Activated CD8-positive, alpha-beta memory T cell treated with anti-CD3 and anti-CD28 coated beads for 36 hours (primary cell): ENCODE data around the gene ANKAR. TPM values are rescaled to one million over a fixed set of nuclear protein-coding genes. Genes with fewer than 3 reads are reported as not detected.

ENCODE experiments used
- CTCF ChIA-PET: fragments of 350-600 bp; sonication (Branson Sonifier 250); formaldehyde crosslinking; loops from one replicate; lab custom pipeline; 2021; ENCODE audit warnings: antibody characterized with exemption; lab: Charles Lee
- POLR2A ChIA-PET: fragments of 350-600 bp; sonication (Branson Sonifier 250); formaldehyde crosslinking; loops from one replicate; lab custom pipeline; 2021; ENCODE audit warnings: antibody characterized with exemption; lab: Charles Lee
- total RNA-seq, 2 experiments: library from RNA; stranded (reverse); gene quantifications; one replicate each; pipeline ENCODE4 v1.2.3, GENCODE V29; 2021

Gene ANKAR
- total RNA-seq, 2 experiments from 2014 or later, result 3.8 to 4.6 TPM

- POLR2A ChIA-PET, result interaction anchor here (0.6 kb wide), 1 partner anchor 81 kb away, joined by 3 read pairs; no protein-coding TSS in a partner anchor
- CTCF ChIA-PET, result interaction anchor here (0.6 to 1.8 kb wide), 7 partner anchors 8 to 105 kb away, joined by 3 to 5 read pairs (median 3); partner anchors contain the start of gene OSGEPL1
These were observed 15.9 kb upstream of the ANKAR start for GRCh38 chr2:189658306-189659212.

- ChIA-PET CTCF (interaction anchor here (1.4 to 1.8 kb wide), 4 partner anchors 9 to 104 kb away, joined by 3 to 5 read pairs (median 4); partner anchors contain the start of gene OSGEPL1), POLR2A (no interaction called here)
These were observed 14.7 kb upstream of the ANKAR start for GRCh38 chr2:189659734-189660133.

GRCh38 chr2:189660803-189661147 lies 13.7 kb upstream of the ANKAR start:
- CTCF ChIA-PET, result interaction anchor here (0.6 to 3.5 kb wide), 13 partner anchors 9 to 410 kb away, joined by 3 to 18 read pairs (median 4); partner anchors contain the start of genes ANKAR and OSGEPL1
- POLR2A ChIA-PET, result interaction anchor here (2.8 to 2.9 kb wide), 2 partner anchors 14 to 102 kb away, joined by 9 to 18 read pairs; partner anchors contain the start of genes ANKAR and OSGEPL1

GRCh38 chr2:189661148-189661956 lies 13.1 kb upstream of the ANKAR start, which contains the start of gene ASNSD1:
Gene ASNSD1 (plus strand): TSS chr2:189661459. CDS start chr2:189666133, 4,674 bp downstream.
- ChIA-PET POLR2A (interaction anchor here (2.8 to 2.9 kb wide), 2 partner anchors 13 to 101 kb away, joined by 9 to 18 read pairs; partner anchors contain the start of genes ANKAR and OSGEPL1), CTCF (interaction anchor here (0.6 to 3.5 kb wide), 14 partner anchors 9 to 410 kb away, joined by 3 to 18 read pairs (median 4); partner anchors contain the start of genes ANKAR and OSGEPL1)

- ChIA-PET POLR2A (interaction anchor here (2.8 to 2.9 kb wide), 2 partner anchors 12 to 101 kb away, joined by 9 to 18 read pairs; partner anchors contain the start of genes ANKAR and OSGEPL1), CTCF (interaction anchor here (0.9 to 3.5 kb wide), 5 partner anchors 10 to 61 kb away, joined by 3 to 18 read pairs (median 12); partner anchors contain the start of gene ANKAR)
These were observed 12.5 kb upstream of the ANKAR start for GRCh38 chr2:189661957-189662321.

- POLR2A ChIA-PET, result interaction anchor here (2.8 to 2.9 kb wide), 2 partner anchors 12 to 100 kb away, joined by 9 to 18 read pairs; partner anchors contain the start of genes ANKAR and OSGEPL1
- CTCF ChIA-PET, result interaction anchor here (2.8 to 3.5 kb wide), 2 partner anchors 11 to 33 kb away, joined by 12 to 18 read pairs; partner anchors contain the start of gene ANKAR
These were observed 11.7 kb upstream of the ANKAR start for GRCh38 chr2:189662669-189663226.

- POLR2A ChIA-PET, result interaction anchor here (2.8 to 2.9 kb wide), 2 partner anchors 11 to 99 kb away, joined by 9 to 18 read pairs; partner anchors contain the start of genes ANKAR and OSGEPL1
- CTCF ChIA-PET, result interaction anchor here (2.8 to 3.5 kb wide), 2 partner anchors 11 to 32 kb away, joined by 12 to 18 read pairs; partner anchors contain the start of gene ANKAR
These were observed 11.2 kb upstream of the ANKAR start for GRCh38 chr2:189663319-189663718.

- POLR2A ChIA-PET, result no interaction called here
These were observed 4.6 kb upstream of the ANKAR start for GRCh38 chr2:189669913-189670312.

GRCh38 chr2:189673661-189674373 lies 653 bp upstream of the ANKAR start:
- ChIA-PET POLR2A (interaction anchor here (2.1 kb wide), 1 partner anchor 12 kb away, joined by 18 read pairs; the partner anchor contains the start of gene ASNSD1), CTCF (interaction anchor here (0.8 to 2.0 kb wide), 5 partner anchors 9 to 34 kb away, joined by 3 to 18 read pairs (median 3); partner anchors contain the start of gene ASNSD1)

More at GRCh38 chr2:189669913-189670312, 4.6 kb upstream of the ANKAR start:
- CTCF ChIA-PET, result interaction anchor here (1.1 kb wide), 1 partner anchor 9 kb away, joined by 4 read pairs; no protein-coding TSS in a partner anchor

GRCh38 chr2:189676471-189676870 lies 2.0 kb downstream of the ANKAR start:
- POLR2A ChIA-PET, result interaction anchor here (0.6 kb wide), 1 partner anchor 12 kb away, joined by 4 read pairs; no protein-coding TSS in a partner anchor
- CTCF ChIA-PET, result interaction anchor here (0.9 kb wide), 1 partner anchor 999 kb away, joined by 3 read pairs; no protein-coding TSS in a partner anchor

GRCh38 chr2:189679226-189679625 lies 4.8 kb downstream of the ANKAR start:
- ChIA-PET CTCF (no interaction called here), POLR2A (no interaction called here)

- ChIA-PET POLR2A (no interaction called here), CTCF (no interaction called here)
These were observed 6.7 kb downstream of the ANKAR start for GRCh38 chr2:189681203-189681602.

GRCh38 chr2:189681903-189682302 lies 7.4 kb downstream of the ANKAR start:
- CTCF ChIA-PET, result no interaction called here
- POLR2A ChIA-PET, result no interaction called here

- POLR2A ChIA-PET, result no interaction called here
- CTCF ChIA-PET, result interaction anchor here (1.4 kb wide), 1 partner anchor 8 kb away, joined by 3 read pairs; no protein-coding TSS in a partner anchor
These were observed 8.9 kb downstream of the ANKAR start for GRCh38 chr2:189683348-189683747.

- ChIA-PET CTCF (interaction anchor here (1.1 kb wide), 1 partner anchor 11 kb away, joined by 3 read pairs; no protein-coding TSS in a partner anchor), POLR2A (no interaction called here)
These were observed 10.3 kb downstream of the ANKAR start for GRCh38 chr2:189684811-189685210.

GRCh38 chr2:189685540-189686229 lies 11.2 kb downstream of the ANKAR start:
- CTCF ChIA-PET, result interaction anchor here (1.1 kb wide), 1 partner anchor 12 kb away, joined by 3 read pairs; no protein-coding TSS in a partner anchor
- POLR2A ChIA-PET, result no interaction called here
